Prostate gland (tissue), 2 donors: ENCODE results near the gene BACH1.

Experiments used
- POLR2A ChIP-seq: fragments of 450-650 bp; IDR thresholded peaks from one replicate; pipeline ENCODE4 v1.6.1; 2016; ENCODE audit warnings: antibody characterized with exemption, mild to moderate bottlenecking
- POLR2AphosphoS5 ChIP-seq: sonication (generic); formaldehyde crosslinking; IDR thresholded peaks from one replicate; pipeline ENCODE4 v1.6.1; 2017; ENCODE audit warnings: antibody characterized with exemption
- TF ChIP-seq, protein P1 (sequence below), 4 experiments: fragments of 200-600 bp in 2 of 4; fragments of 450-650 bp in 2 of 4; sonication (generic) in 2 of 4; IDR thresholded peaks; 1 replicate in 3 of 4; 2 replicates in 1 of 4; pipeline ENCODE4 v1.5.1; 2016 to 2019; ENCODE audit warnings: antibody characterized with exemption in 4 of 4, mild to moderate bottlenecking in 2 of 4, moderate library complexity in 2 of 4

DNA sequence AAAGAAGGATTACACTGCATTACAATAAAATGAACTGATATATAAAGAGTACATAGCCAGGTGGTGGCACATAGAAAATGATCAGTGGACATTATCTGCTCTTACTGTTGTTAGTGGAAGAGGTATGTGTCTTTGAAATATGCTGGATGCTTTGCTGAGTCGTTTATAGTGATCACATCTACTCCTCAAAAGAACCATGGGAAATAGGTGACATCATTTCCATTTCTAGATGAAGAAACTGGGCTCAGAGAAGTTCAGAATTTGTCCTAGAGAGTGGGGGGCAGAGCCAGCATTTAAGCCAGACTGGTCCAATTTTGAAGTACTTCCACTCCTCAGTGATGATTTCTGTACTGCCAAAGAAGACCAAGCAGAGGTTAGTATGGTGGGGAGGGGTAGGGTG, 34.0 kb upstream of the BACH1 start:
- no peak for TF ChIP-seq POLR2A
- TF ChIP-seq, protein P1, sequence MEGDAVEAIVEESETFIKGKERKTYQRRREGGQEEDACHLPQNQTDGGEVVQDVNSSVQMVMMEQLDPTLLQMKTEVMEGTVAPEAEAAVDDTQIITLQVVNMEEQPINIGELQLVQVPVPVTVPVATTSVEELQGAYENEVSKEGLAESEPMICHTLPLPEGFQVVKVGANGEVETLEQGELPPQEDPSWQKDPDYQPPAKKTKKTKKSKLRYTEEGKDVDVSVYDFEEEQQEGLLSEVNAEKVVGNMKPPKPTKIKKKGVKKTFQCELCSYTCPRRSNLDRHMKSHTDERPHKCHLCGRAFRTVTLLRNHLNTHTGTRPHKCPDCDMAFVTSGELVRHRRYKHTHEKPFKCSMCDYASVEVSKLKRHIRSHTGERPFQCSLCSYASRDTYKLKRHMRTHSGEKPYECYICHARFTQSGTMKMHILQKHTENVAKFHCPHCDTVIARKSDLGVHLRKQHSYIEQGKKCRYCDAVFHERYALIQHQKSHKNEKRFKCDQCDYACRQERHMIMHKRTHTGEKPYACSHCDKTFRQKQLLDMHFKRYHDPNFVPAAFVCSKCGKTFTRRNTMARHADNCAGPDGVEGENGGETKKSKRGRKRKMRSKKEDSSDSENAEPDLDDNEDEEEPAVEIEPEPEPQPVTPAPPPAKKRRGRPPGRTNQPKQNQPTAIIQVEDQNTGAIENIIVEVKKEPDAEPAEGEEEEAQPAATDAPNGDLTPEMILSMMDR (IDR thresholded peaks at IDR 0.05), result no peak
- no peak for TF ChIP-seq POLR2AphosphoS5
